SK-N-SH treated with all-trans-retinoic acid at 6 μM for 48 hours (cell line): ENCODE results near the gene OR11A1.

ENCODE experiments used
- ATAC-seq: fragments of 200-7000 bp; cut with Tn5 transposase; 3 replicates; pipeline ENCODE4 v1.9.1; 2020; ENCODE audit warnings: mild to moderate bottlenecking, moderate library complexity
- ARNTL ChIP-seq: fragments of 450-650 bp; formaldehyde crosslinking; IDR thresholded peaks from 2 replicates; pipeline ENCODE4 v1.5.0; 2020; ENCODE audit warnings: low read depth, mild to moderate bottlenecking, moderate library complexity, borderline replicate concordance
- BACH2 ChIP-seq: fragments of 250-450 bp; sonication (Bioruptor Pico); IDR thresholded peaks from 2 replicates; pipeline ENCODE4 v1.9.0; 2021; ENCODE audit warnings: mild to moderate bottlenecking, borderline replicate concordance
- CREB5 ChIP-seq: fragments of 250-450 bp; sonication (Bioruptor Pico); IDR thresholded peaks from 2 replicates; pipeline ENCODE4 v1.5.1; 2020; ENCODE audit warnings: low read depth, mild to moderate bottlenecking, moderate library complexity
- CSDC2 ChIP-seq: fragments of 250-450 bp; sonication (Bioruptor Pico); IDR thresholded peaks from 2 replicates; pipeline ENCODE4 v1.5.0; 2020; ENCODE audit warnings: mild to moderate bottlenecking, moderate library complexity
- CSRNP3 ChIP-seq: fragments of 250-450 bp; sonication (Bioruptor Pico); IDR thresholded peaks from 2 replicates; pipeline ENCODE4 v1.5.1; 2021; ENCODE audit warnings: mild to moderate bottlenecking, moderate library complexity
- ESRRG ChIP-seq: fragments of 250-450 bp; sonication (Bioruptor Pico); IDR thresholded peaks from 2 replicates; pipeline ENCODE4 v1.6.1; 2021; ENCODE audit warnings: mild to moderate bottlenecking
- GLIS3 ChIP-seq: fragments of 250-450 bp; sonication (Bioruptor Pico); IDR thresholded peaks from 2 replicates; pipeline ENCODE4 v1.5.0; 2020; ENCODE audit warnings: mild to moderate bottlenecking, moderate library complexity
- ISL1 ChIP-seq: fragments of 250-450 bp; sonication (Bioruptor Pico); IDR thresholded peaks from 2 replicates; pipeline ENCODE4 v2.1.2; 2022; ENCODE audit warnings: mild to moderate bottlenecking, moderate library complexity
- OSR1 ChIP-seq: fragments of 250-450 bp; sonication (Bioruptor Pico); IDR thresholded peaks from 2 replicates; pipeline ENCODE4 v1.8.0; 2022; ENCODE audit warnings: moderate library complexity, mild to moderate bottlenecking, inconsistent platforms
- PATZ1 ChIP-seq: fragments of 250-450 bp; sonication (Bioruptor Pico); IDR thresholded peaks from 2 replicates; pipeline ENCODE4 v1.8.0; 2020; ENCODE audit warnings: mild to moderate bottlenecking, moderate library complexity, borderline replicate concordance
- POU6F1 ChIP-seq: fragments of 250-450 bp; sonication (Bioruptor Pico); IDR thresholded peaks from 2 replicates; pipeline ENCODE4 v1.8.0; 2021; ENCODE audit warnings: low read depth, mild to moderate bottlenecking, moderate library complexity, borderline replicate concordance
- PPARA ChIP-seq: fragments of 250-450 bp; sonication (Bioruptor Pico); IDR thresholded peaks from 2 replicates; pipeline ENCODE4 v1.5.0; 2020; ENCODE audit warnings: mild to moderate bottlenecking, borderline replicate concordance
- RARB ChIP-seq: fragments of 250-450 bp; sonication (Bioruptor Pico); IDR thresholded peaks from 2 replicates; pipeline ENCODE4 v1.8.0; 2021; ENCODE audit warnings: mild to moderate bottlenecking, moderate library complexity
- TCF4 ChIP-seq: fragments of 250-450 bp; sonication (Bioruptor Pico); IDR thresholded peaks from 2 replicates; pipeline ENCODE4 v1.8.0; 2021; ENCODE audit warnings: mild to moderate bottlenecking, moderate library complexity, borderline replicate concordance
- TOX ChIP-seq: fragments of 250-450 bp; sonication (Bioruptor Pico); IDR thresholded peaks from 2 replicates; pipeline ENCODE4 v1.8.0; 2021; ENCODE audit warnings: mild to moderate bottlenecking, moderate library complexity, borderline replicate concordance
- TSHZ2 ChIP-seq: fragments of 250-450 bp; sonication (Bioruptor Pico); IDR thresholded peaks from 2 replicates; pipeline ENCODE4 v1.5.0; 2020; ENCODE audit warnings: mild to moderate bottlenecking, moderate library complexity
- ZC3H10 ChIP-seq: fragments of 250-450 bp; sonication (Bioruptor Pico); IDR thresholded peaks from 2 replicates; pipeline ENCODE4 v1.5.1; 2021; ENCODE audit warnings: mild to moderate bottlenecking, moderate library complexity
- ZFP3 ChIP-seq: fragments of 250-450 bp; sonication (Bioruptor Pico); IDR thresholded peaks from 2 replicates; pipeline ENCODE4 v1.5.0; 2020; ENCODE audit warnings: mild to moderate bottlenecking, moderate library complexity
- ZFP30 ChIP-seq: fragments of 450-650 bp; formaldehyde crosslinking; IDR thresholded peaks from 2 replicates; pipeline ENCODE4 v1.5.0; 2022; ENCODE audit warnings: mild to moderate bottlenecking, moderate library complexity
- ZNF70 ChIP-seq: fragments of 450-650 bp; formaldehyde crosslinking; IDR thresholded peaks from 2 replicates; pipeline ENCODE4 v1.5.0; 2020; ENCODE audit warnings: mild to moderate bottlenecking, moderate library complexity
- ZNF8 ChIP-seq: fragments of 450-650 bp; formaldehyde crosslinking; IDR thresholded peaks from 2 replicates; pipeline ENCODE4 v1.5.0; 2020; ENCODE audit warnings: mild to moderate bottlenecking, moderate library complexity

The OR11A1 gene

GRCh38 chr6:29500594-29500993 lies 43.7 kb upstream of the OR11A1 start:
- ATAC-seq = no peak
- TF ChIP-seq ARNTL = no peak
- no peak for TF ChIP-seq RARB (CRISPR knock-in tag)
- no peak for TF ChIP-seq ZC3H10 (CRISPR knock-in tag)
- TF ChIP-seq POU6F1 (CRISPR knock-in tag) = no peak
- no peak for TF ChIP-seq CREB5 (CRISPR knock-in tag)
- no peak for TF ChIP-seq PATZ1
- TF ChIP-seq BACH2 = no peak
- no peak for TF ChIP-seq ZFP30 (CRISPR knock-in tag)

- TF ChIP-seq ISL1 = no peak
- no peak for TF ChIP-seq CSDC2 (CRISPR knock-in tag)
- no peak for TF ChIP-seq PPARA (CRISPR knock-in tag)
- no peak for TF ChIP-seq ARNTL
- no peak for TF ChIP-seq RARB (CRISPR knock-in tag)
- TF ChIP-seq TOX (CRISPR knock-in tag) = no peak
- no peak for ATAC-seq
Measured at GRCh38 chr6:29499704-29500103, 42.8 kb upstream of the OR11A1 start.

- ATAC-seq = no peak
- no peak for TF ChIP-seq GLIS3 (CRISPR knock-in tag)
- TF ChIP-seq ZNF70 (CRISPR knock-in tag) = no peak
- TF ChIP-seq OSR1 = no peak
- TF ChIP-seq TCF4 (CRISPR knock-in tag) = no peak
- TF ChIP-seq RARB (CRISPR knock-in tag) = no peak
- no peak for TF ChIP-seq TSHZ2
- no peak for TF ChIP-seq CSRNP3 (CRISPR knock-in tag)
- no peak for TF ChIP-seq TOX (CRISPR knock-in tag)
- no peak for TF ChIP-seq PATZ1
- no peak for TF ChIP-seq ZC3H10 (CRISPR knock-in tag)
- no peak for TF ChIP-seq ZFP3 (CRISPR knock-in tag)
- TF ChIP-seq BACH2 = no peak
- TF ChIP-seq ZNF8 (CRISPR knock-in tag) = no peak
- no peak for TF ChIP-seq ESRRG (CRISPR knock-in tag)
- TF ChIP-seq ISL1 = no peak
Measured at GRCh38 chr6:29496961-29497360, 40.1 kb upstream of the OR11A1 start.
